GM12878 (cell line): ENCODE results near the gene TMEM45B. TPM values are rescaled to one million over a fixed set of nuclear protein-coding genes. Genes with fewer than 3 reads are reported as not detected.
A peak's percentile ranks its signal among the peaks of the same experiment; 100 is the strongest.

Source experiments
- ATAC-seq: fragments of 200-7000 bp; cut with Tn5 transposase; 3 replicates; pipeline ENCODE4 v1.9.1; 2020; ENCODE audit warnings: mild to moderate bottlenecking, moderate library complexity
- BruUV-seq: library from RNA; stranded (reverse); fragments of 400-500 nt; replicated peaks from 2 replicates; lab custom pipeline; 2021; lab: Mats Ljungman, UMichigan
- CTCF ChIA-PET: fragments of 300-600 bp; sonication (Branson Sonifier 250); formaldehyde crosslinking; extraction: SDS; loops from one replicate; lab custom pipeline; 2021; ENCODE audit warnings: inconsistent platforms; lab: Yijun Ruan, JAX
- POLR2A ChIA-PET: fragments of 350-600 bp; formaldehyde crosslinking; extraction: SDS; loops from one replicate; lab custom pipeline; 2021; ENCODE audit warnings: inconsistent platforms; lab: Charles Lee
- RAD21 ChIA-PET: fragments of 300-600 bp; sonication (Branson Sonifier 250); formaldehyde crosslinking; loops from one replicate; lab custom pipeline; 2023; ENCODE audit warnings: antibody characterized with exemption; ENCODE audit not compliant: unreplicated experiment; lab: Charles Lee
- SMC1A ChIA-PET: fragments of 300-600 bp; sonication (Branson Sonifier 250); formaldehyde crosslinking; loops from one replicate; lab custom pipeline; 2023; ENCODE audit not compliant: unreplicated experiment, uncharacterized antibody; lab: Charles Lee
- DNase-seq: peaks from one replicate; pipeline ENCODE4 v3.0.0-alpha.2; 2011; ENCODE audit warnings: low read depth, low spot score
- FAIRE-seq: peaks from 3 replicates; lab custom pipeline; 2011; peaks lifted over from hg19 to GRCh38; lab: Jason Lieb, UNC
- H2AFZ ChIP-seq: 2 replicates; pipeline ENCODE4 v1.6.0; 2011; ENCODE audit warnings: low read depth, low read length, control low read depth; ENCODE audit not compliant: control insufficient read depth
- H3K27ac ChIP-seq: 2 replicates; pipeline ENCODE4 v1.5.1; 2011; ENCODE audit warnings: control low read depth; ENCODE audit not compliant: control insufficient read depth, insufficient read depth
- H3K27me3 ChIP-seq, 2 experiments: replicated peaks in 1 of 2; 2 replicates each; pipeline versions ENCODE4 v1.6.0 to v1.6.1; 2011; ENCODE audit warnings: low read length in 1 of 2; ENCODE audit not compliant: control insufficient read depth in 2 of 2, insufficient read depth in 2 of 2
- H3K36me3 ChIP-seq, 2 experiments: 2 replicates each; pipeline ENCODE4 v1.5.1; 2011; ENCODE audit warnings: low read length in 1 of 2; ENCODE audit not compliant: control insufficient read depth in 2 of 2, insufficient read depth in 2 of 2
- H3K4me1 ChIP-seq: 2 replicates; pipeline ENCODE4 v1.6.1; 2011; ENCODE audit warnings: mild to moderate bottlenecking, low read length, moderate library complexity, mixed read lengths; ENCODE audit not compliant: control insufficient read depth, insufficient read depth
- H3K4me2 ChIP-seq: 2 replicates; pipeline ENCODE4 v1.6.0; 2011; ENCODE audit warnings: control low read depth; ENCODE audit not compliant: control insufficient read depth, insufficient read depth
- H3K4me3 ChIP-seq: fragments of 200-600 bp; sonication (generic); 2 replicates; pipeline ENCODE4 v1.5.1; 2016
- H3K79me2 ChIP-seq: 2 replicates; pipeline ENCODE4 v1.6.0; 2011; ENCODE audit warnings: low read length; ENCODE audit not compliant: control insufficient read depth, insufficient read depth
- H3K9ac ChIP-seq: 2 replicates; pipeline ENCODE4 v1.8.0; 2011; ENCODE audit warnings: low read length, control low read depth, mixed read lengths; ENCODE audit not compliant: control insufficient read depth, insufficient read depth
- H3K9me3 ChIP-seq: replicated peaks from 3 replicates; pipeline ENCODE4 v1.5.1; 2011; ENCODE audit warnings: mild to moderate bottlenecking, low read length; ENCODE audit not compliant: control insufficient read depth, insufficient read depth
- H4K20me1 ChIP-seq: 2 replicates; pipeline ENCODE4 v1.6.0; 2011; ENCODE audit not compliant: control insufficient read depth, insufficient read depth
- ATF3 ChIP-seq: IDR thresholded peaks from 2 replicates; pipeline ENCODE4 v1.6.1; 2011; ENCODE audit warnings: low read depth, mild to moderate bottlenecking, low read length, moderate library complexity, borderline replicate concordance; ENCODE audit errors: extremely low read depth
- CBX3 ChIP-seq: fragments of 200-600 bp; sonication (generic); IDR thresholded peaks from 2 replicates; pipeline ENCODE4 v1.6.1; 2016; ENCODE audit warnings: low read depth, borderline replicate concordance
- CBX5 ChIP-seq: sonication (generic); IDR thresholded peaks from 2 replicates; pipeline ENCODE4 v1.6.1; 2016; ENCODE audit warnings: low read depth, moderate library complexity, mild to moderate bottlenecking, inconsistent platforms
- CREM ChIP-seq: IDR thresholded peaks from 2 replicates; pipeline ENCODE4 v1.6.1; 2014; ENCODE audit warnings: antibody characterized with exemption, low read depth
- MEF2B ChIP-seq: fragments of 450-650 bp; IDR thresholded peaks from 2 replicates; pipeline ENCODE4 v1.6.1; 2018; ENCODE audit warnings: mild to moderate bottlenecking, moderate library complexity; ENCODE audit not compliant: partially characterized antibody, poor library complexity, severe bottlenecking
- MTA2 ChIP-seq: fragments of 450-650 bp; IDR thresholded peaks from 2 replicates; pipeline ENCODE4 v1.6.1; 2016; ENCODE audit warnings: low read depth, mild to moderate bottlenecking, moderate library complexity
- NFYB ChIP-seq: IDR thresholded peaks from 2 replicates; pipeline ENCODE4 v1.6.1; 2011; ENCODE audit warnings: low read depth, mild to moderate bottlenecking, low read length, improper control_type of control experiment, moderate library complexity; ENCODE audit not compliant: insufficient read depth
- NR2C1 ChIP-seq: fragments of 450-650 bp; IDR thresholded peaks from 2 replicates; pipeline ENCODE4 v1.6.1; 2017; ENCODE audit warnings: antibody characterized with exemption, mild to moderate bottlenecking, moderate library complexity
- PAX8 ChIP-seq: fragments of 450-650 bp; IDR thresholded peaks from 2 replicates; pipeline ENCODE4 v1.6.1; 2017; ENCODE audit warnings: mild to moderate bottlenecking, moderate library complexity
- TAF1 ChIP-seq: IDR thresholded peaks from 2 replicates; pipeline ENCODE4 v1.6.1; 2011; ENCODE audit warnings: mild to moderate bottlenecking, low read depth, low read length, borderline replicate concordance
- TBL1XR1 ChIP-seq: IDR thresholded peaks from 2 replicates; pipeline ENCODE4 v1.6.1; 2012; ENCODE audit warnings: low read depth, low read length, improper control_type of control experiment
- ZNF217 ChIP-seq: fragments of 450-650 bp; IDR thresholded peaks from 2 replicates; pipeline ENCODE4 v1.6.1; 2017; ENCODE audit warnings: antibody characterized with exemption, mild to moderate bottlenecking
- ZNF687 ChIP-seq: fragments of 450-650 bp; IDR thresholded peaks from 2 replicates; pipeline ENCODE4 v1.6.1; 2017; ENCODE audit warnings: mild to moderate bottlenecking, moderate library complexity
- WGBS: methylation state at CpG from one replicate; pipeline ENCODE4 v1.1.6; 2016; ENCODE audit warnings: low lambda C conversion rate; ENCODE audit not compliant: insufficient replicate concordance, insufficient coverage; ENCODE audit errors: missing lambda C conversion rate; 5-methylcytosine and 5-hydroxymethylcytosine counted together
- in situ Hi-C: fragments of 300-500 bp; cut with MboI; formaldehyde crosslinking; loops from 9 replicates; pipeline ENCODE4 v1.14.3; 2018; ENCODE audit warnings: mixed read lengths
- intact Hi-C: fragments of 100-400 bp; cut with micrococcal nuclease; formaldehyde crosslinking; loops from one replicate; pipeline ENCODE4 v1.14.2; 2022; ENCODE audit not compliant: unreplicated experiment
- polyA plus RNA-seq, 11 experiments: library from polyadenylated mRNA; depleted of rRNA in 4 of 11; unstranded in 6 of 11; stranded (reverse) in 5 of 11; fragments of >200 nt; fragmentation: Nextera tagmentation in 4 of 11; fragmentation: Illumina TruSeq in 1 of 11; extraction: Ambion mirVana in 4 of 11; extraction: Trizol in 1 of 11; gene quantifications; 1 replicate in 1 of 11; 2 replicates in 10 of 11; pipeline versions ENCODE4 v1.2.1 to v1.2.3, GENCODE V29; 2011 to 2016; ENCODE audit warnings: inconsistent platforms in 2 of 11, missing spikeins in 2 of 11, low read depth in 1 of 11
- total RNA-seq, 4 experiments: library from RNA; depleted of rRNA in 3 of 4; stranded (reverse); fragments of >200 nt in 3 of 4; fragmentation: Illumina TruSeq in 1 of 4; extraction: Trizol in 1 of 4; gene quantifications; 2 replicates each; pipeline versions ENCODE4 v1.2.1 to v1.2.3, GENCODE V29; 2013 to 2021
- TF ChIP-seq, protein P1 (sequence below): fragments of 450-650 bp; conservative IDR thresholded peaks from 2 replicates; pipeline ENCODE4 v1.6.1; 2017; ENCODE audit warnings: mild to moderate bottlenecking, moderate library complexity
- TF ChIP-seq, protein P2 (sequence below): fragments of 150-350 bp; IDR thresholded peaks from 2 replicates; pipeline ENCODE4 v1.6.1; 2016; ENCODE audit warnings: low read depth, low read length

Gene TMEM45B
- total and polyA plus RNA-seq, 10 of the 15 experiments (the other 5 are each of a cell fraction or from before 2014, with no cell fraction given) = 0.05 to 0.13 TPM; not detected in 8

- POLR2A ChIA-PET = no interaction called here
- TF ChIP-seq NFYB (no peak), CBX3 (no peak), CBX5 (no peak), ZNF687 (no peak), PAX8 (no peak), ZNF217 (no peak), MEF2B (no peak), CREM (no peak), NR2C1 (no peak), ATF3 (no peak), MTA2 (no peak), TBL1XR1 (no peak), TAF1 (no peak)
- TF ChIP-seq, protein P1, sequence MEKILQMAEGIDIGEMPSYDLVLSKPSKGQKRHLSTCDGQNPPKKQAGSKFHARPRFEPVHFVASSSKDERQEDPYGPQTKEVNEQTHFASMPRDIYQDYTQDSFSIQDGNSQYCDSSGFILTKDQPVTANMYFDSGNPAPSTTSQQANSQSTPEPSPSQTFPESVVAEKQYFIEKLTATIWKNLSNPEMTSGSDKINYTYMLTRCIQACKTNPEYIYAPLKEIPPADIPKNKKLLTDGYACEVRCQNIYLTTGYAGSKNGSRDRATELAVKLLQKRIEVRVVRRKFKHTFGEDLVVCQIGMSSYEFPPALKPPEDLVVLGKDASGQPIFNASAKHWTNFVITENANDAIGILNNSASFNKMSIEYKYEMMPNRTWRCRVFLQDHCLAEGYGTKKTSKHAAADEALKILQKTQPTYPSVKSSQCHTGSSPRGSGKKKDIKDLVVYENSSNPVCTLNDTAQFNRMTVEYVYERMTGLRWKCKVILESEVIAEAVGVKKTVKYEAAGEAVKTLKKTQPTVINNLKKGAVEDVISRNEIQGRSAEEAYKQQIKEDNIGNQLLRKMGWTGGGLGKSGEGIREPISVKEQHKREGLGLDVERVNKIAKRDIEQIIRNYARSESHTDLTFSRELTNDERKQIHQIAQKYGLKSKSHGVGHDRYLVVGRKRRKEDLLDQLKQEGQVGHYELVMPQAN = no peak
- TF ChIP-seq, protein P2, sequence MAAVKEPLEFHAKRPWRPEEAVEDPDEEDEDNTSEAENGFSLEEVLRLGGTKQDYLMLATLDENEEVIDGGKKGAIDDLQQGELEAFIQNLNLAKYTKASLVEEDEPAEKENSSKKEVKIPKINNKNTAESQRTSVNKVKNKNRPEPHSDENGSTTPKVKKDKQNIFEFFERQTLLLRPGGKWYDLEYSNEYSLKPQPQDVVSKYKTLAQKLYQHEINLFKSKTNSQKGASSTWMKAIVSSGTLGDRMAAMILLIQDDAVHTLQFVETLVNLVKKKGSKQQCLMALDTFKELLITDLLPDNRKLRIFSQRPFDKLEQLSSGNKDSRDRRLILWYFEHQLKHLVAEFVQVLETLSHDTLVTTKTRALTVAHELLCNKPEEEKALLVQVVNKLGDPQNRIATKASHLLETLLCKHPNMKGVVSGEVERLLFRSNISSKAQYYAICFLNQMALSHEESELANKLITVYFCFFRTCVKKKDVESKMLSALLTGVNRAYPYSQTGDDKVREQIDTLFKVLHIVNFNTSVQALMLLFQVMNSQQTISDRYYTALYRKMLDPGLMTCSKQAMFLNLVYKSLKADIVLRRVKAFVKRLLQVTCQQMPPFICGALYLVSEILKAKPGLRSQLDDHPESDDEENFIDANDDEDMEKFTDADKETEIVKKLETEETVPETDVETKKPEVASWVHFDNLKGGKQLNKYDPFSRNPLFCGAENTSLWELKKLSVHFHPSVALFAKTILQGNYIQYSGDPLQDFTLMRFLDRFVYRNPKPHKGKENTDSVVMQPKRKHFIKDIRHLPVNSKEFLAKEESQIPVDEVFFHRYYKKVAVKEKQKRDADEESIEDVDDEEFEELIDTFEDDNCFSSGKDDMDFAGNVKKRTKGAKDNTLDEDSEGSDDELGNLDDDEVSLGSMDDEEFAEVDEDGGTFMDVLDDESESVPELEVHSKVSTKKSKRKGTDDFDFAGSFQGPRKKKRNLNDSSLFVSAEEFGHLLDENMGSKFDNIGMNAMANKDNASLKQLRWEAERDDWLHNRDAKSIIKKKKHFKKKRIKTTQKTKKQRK = no peak
Measured at GRCh38 chr11:129896062-129896461, 80.4 kb downstream of the TMEM45B start.

More at GRCh38 chr11:129896062-129896461, 80.4 kb downstream of the TMEM45B start:
- DNase-seq = no peak
- Histone ChIP-seq H3K9me3 (no peaks in the 10 kb centered on the region; the same call in 2 of the 3 replicates), H3K4me1 (peaks cover 6% of the 10 kb centered on the region), H4K20me1 (no peaks in the 10 kb centered on the region), H3K4me2 (peak overlapping the region; percentile 100), H2AFZ (peak overlapping the region; percentile 99), H3K27me3 (no peaks in the 10 kb centered on the region), H3K79me2 (peaks cover 17% of the 10 kb centered on the region), H3K36me3 (peaks cover 0 to 8% of the 10 kb centered on the region in 2 experiments; a peak in 2 of 4 replicates), H3K9ac (peak overlapping the region; percentile 85), H3K27ac (no peak overlapping the region), H3K4me3 (peak overlapping the region; percentile 89)
- ATAC-seq = no peak
- no peak for FAIRE-seq
- no TSS peak for BruUV-seq
- intact Hi-C loops = no loop called here
- in situ Hi-C loops = no loop called here
- RAD21 ChIA-PET = interaction anchor here (1.2 kb wide), 1 partner anchor 236 kb away, joined by 4 read pairs; no protein-coding TSS in a partner anchor
- SMC1A ChIA-PET = interaction anchor here (0.6 to 0.8 kb wide), 2 partner anchors 236 to 1576 kb away, joined by 3 read pairs; no protein-coding TSS in a partner anchor
- CTCF ChIA-PET = interaction anchor here (3.0 kb wide), 1 partner anchor 236 kb away, joined by 11 read pairs; no protein-coding TSS in a partner anchor
- 70% methylated on average over 9 of the region's 9 CpGs for WGBS
